Stimulated activated CD4-positive, alpha-beta T cell treated with anti-CD3 and anti-CD28 coated beads, Interleukin-1b, Interleukin-23, amount 100 ng/mL, for 48 hours (primary cell): ENCODE measurements around the gene FGF8.
A peak's percentile ranks its signal among the peaks of the same experiment; 100 is the strongest.
"Not testable (repeated sequence)": the region's sequence is repeated elsewhere in the genome, so short reads cannot be mapped to it uniquely, and the experiment has no call there.

ENCODE experiments used
- DNase-seq: peaks from one replicate; pipeline ENCODE4 v3.0.0-alpha.2; 2020

Gene FGF8, protein sequence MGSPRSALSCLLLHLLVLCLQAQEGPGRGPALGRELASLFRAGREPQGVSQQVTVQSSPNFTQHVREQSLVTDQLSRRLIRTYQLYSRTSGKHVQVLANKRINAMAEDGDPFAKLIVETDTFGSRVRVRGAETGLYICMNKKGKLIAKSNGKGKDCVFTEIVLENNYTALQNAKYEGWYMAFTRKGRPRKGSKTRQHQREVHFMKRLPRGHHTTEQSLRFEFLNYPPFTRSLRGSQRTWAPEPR

DNA sequence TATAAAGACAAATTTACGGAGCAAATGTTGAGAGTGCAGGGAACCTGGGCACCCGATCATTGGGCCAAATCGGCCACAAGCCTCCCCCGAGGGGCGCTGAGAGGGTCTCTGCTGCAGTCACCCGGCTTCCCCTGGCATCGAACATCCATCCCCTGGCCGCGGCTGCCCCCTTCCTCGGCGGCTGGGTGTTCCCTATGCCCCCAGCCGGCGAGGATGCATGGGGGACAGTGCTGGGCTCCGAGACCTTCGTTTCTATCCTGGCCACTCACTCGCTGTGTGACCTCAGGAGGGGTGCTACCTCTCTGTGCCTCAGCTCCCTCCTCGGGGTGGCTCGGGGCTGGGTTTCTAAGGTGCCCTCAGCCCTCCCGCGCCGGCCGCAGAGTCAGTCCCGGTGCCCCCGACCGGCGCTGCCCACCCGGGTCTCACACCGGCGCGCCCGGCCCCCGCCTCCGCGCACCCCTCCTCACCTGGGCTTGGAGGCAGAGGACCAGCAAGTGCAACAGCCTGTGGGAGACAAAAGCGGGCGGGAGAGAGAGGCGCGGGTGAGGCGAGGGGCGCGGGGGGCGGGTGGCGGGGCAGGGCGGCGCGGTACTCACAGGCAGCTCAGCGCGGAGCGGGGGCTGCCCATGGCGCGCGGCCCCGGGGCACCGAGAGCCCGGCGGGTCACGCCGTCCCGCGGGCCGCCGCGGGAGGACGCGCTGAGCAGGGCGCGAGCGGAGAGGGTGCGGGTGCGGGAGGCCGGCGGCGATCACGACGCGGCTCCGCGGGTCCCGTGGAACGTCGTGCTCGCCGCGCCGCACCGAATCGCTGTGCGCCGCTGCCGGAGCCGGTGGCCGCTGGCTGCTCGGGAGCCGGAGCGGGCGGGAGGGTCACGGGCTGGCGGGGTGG is at the start of gene FGF8:
Gene FGF8 (minus strand): TSS at position 842 of the 888 bp plus-strand sequence. CDS start 214 bp downstream, at position 628.
- no peak for DNase-seq

DNA sequence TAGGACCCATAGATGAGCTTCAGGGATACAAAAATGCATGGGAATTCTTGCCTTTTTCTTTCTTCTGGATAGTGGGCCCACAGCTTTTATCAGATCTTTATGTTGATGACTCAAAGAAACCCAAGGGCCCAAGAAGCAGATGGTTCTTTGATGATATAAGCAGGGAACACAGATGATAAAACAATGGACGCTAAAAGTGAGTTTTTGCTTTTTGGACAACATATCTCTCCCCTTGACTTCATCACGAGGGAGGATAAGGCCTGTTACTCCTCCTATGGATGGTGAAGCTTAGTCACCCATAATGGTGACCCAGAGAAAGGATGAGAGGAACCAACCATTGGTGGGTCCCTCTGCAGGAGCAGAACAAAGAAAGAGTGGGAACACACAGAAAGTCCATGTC is 48.8 kb upstream of the FGF8 start:
- no peak for DNase-seq

DNA sequence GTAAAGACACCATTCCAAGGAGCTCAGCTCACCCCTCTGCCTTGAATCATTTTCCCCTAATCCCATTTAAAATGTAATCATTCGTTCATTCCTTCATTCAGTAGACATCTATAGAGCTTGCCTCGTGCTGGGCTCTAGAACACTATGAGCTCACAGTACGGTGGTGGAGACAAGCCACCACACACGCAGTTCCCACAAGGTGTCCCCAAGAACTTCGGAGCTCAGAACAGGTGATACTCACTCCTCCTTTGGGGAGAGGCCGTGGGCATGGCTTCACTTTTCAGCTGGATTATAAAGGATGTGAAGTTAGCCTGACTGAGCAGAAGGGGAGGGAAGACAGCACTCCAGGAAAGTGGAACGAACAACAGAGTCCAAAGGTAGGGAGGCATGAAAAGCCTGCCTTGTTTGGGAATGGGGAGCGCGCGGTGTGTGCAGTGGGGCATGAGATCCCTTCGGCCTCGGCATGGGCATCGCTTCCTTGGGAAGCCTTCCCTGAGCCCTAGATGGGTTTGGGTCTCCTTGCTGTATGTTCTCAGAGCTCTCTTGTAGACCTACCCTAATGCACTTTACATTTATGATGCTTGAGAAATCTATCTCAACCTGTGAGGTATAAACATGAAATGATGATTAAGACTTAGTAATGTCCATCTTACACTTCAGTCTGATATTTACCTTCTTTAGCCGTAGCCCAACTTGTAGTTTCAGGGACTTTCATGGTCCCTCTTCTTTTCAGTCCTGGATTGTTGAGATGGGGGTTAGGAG is 43.1 kb upstream of the FGF8 start:
- no peak for DNase-seq

DNA sequence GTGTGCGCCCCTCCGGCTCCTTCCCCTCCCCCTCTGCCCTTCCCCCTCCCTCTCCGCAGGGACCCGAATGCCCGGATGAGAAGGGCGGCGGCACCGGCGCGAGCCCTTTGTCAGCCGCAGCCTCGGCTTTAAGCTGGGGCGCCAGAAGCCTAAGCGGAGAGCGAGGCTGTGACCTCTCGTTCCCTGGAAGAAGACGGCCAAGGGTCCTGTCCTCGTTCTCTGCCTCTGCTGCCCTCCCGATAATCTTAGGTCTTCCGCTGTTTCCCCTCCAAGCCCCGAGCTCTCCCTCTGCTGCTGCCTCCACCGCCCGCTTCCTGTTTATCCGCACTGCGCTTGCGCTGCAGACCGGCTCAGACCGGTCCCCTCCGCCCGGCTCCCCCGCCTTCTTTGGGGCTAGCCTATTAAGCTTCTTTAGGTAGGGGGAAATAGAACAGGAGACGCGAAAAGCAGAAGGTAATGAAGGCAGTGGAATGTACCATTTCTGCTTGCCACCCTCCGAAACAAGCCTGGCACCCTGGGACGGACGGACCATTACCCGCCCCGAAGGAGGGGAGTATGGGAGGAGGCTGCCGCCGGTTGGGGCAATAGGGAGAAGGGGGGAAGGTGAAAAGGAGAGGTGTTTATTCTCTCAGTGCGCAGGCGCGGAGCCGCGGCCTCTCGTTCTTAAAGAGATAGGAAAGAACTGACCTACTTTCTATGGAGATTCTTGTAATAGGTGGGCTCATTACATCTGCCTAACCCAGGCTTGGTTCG is 42.4 kb upstream of the FGF8 start, which contains the start of gene OGA:
Gene OGA (minus strand): TSS at position 326 of the 753 bp plus-strand sequence. CDS start 422 bp downstream, outside the sequence.
- DNase-seq = peak; percentile 99

DNA sequence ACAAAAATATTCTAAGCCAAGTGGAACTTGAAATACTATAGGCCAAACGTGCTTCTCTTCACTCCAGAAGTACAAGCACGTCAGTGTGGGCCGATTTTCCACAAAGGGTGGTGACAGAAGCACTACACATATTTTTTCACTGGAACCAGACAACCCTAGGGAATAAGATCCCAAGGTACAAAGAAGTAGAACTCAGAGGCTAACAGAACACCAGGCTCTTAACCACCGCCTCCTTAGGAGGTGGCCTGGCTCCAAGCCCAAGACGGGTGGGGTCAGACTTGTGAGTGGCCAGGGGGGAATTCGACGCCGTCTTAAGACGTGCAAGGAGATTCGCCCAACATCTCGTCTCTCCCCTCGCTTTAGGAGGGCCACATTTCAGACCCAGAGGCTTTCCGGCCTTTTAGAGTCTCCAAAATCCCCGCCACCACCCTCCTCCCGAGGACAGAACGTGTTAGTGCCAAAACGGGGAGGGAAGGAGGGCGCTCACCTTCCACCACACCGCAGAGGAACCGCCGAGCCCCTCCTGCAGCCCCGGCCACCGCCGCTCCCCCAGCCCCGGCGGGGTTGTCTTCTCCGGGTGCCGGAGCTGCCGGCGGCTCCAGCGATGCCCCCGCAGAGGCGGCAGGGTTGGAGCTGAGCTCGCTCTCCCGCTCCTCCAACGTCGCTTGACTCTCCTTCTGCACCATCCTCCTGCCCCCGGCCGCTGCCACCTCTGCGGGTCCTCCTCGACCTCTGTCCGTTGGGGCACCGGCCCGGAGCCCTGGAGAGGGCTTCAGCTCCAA is 41.6 kb upstream of the FGF8 start:
- peak; percentile 36 for DNase-seq

DNA sequence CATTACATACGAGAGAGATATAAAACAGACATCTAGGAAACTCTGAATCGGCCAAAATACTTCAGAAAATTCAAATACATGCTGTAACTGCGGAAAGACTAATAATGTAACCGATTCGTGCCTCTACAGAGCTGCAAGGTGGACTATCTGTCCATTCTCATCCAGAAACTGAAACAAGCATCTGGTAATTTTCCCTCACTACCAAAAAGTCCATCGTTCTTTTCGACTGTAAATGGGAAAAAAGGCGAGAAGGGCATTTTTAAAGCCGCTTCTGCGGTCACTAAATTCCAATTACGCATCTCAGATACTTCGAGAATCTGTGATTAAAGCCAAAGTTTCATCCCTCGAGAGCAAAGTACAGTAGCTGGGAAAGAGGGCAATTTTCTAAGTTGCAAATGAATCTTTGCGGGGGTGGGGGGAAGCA is 41.0 kb upstream of the FGF8 start:
- no peak for DNase-seq

DNA sequence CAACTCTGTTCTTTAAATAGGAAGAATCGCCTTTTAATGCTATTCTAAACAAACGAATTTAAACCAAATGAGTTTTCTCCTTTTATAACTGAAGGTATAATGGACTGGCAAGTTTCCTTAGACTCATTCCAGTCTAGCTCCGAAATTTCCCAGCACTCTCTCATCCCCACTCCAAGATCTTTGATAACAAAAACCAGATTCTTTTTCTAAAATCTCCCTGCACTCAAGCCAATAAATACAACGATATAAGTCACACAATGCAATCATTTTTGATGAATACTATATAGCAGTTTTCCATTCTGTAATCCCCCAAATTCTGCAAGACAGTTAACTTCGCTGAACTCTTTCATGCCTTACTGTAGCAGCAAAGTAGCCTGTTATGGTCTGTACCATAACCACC is 40.5 kb upstream of the FGF8 start:
- no peak for DNase-seq

DNA sequence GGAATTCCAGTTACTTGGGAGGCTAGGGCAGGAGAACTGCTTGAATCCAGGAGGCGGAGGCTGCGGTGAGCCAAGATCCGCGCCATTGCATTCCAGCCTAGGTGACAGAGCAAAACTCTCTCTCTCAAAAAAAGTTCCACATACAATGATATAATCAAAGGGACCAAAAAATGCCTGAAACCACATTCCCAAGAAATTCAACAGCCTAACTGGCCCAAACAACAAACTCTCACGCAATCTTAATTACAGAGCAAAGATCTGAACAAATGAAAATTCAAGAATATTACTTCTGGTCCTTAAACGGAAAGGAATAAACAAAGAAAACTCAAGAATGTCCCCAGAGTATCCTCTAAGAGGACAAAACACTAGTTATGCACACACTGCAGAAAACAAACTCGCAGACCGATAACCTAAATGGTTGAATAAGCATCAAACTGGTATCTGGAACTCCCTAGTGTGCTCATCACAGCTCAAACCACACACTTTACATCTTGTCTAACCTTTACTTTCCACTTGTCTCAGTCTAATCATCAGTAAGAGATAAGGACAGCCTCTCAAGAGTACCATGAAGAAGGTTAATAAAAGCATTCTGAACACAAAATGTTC is 38.7 kb upstream of the FGF8 start:
- DNase-seq = no peak

DNA sequence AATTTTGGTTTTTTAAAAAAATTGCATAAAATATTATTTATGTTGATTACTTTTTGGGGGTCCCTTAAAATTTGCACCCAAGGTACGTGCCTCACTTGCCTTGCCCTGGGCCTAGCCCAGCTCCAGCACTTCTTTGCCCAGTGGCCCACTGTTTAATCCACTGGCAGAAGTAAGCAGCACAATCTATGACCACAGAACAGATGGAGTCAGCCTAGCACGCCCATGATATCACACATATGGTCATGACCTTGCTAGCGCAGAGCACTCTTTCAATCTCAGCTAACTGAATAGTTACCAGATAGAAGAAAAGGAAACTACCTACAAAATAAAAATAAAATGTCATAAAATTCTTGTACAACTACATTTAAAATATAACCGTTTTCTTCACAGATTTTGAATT is 36.7 kb upstream of the FGF8 start:
- DNase-seq = no peak

DNA sequence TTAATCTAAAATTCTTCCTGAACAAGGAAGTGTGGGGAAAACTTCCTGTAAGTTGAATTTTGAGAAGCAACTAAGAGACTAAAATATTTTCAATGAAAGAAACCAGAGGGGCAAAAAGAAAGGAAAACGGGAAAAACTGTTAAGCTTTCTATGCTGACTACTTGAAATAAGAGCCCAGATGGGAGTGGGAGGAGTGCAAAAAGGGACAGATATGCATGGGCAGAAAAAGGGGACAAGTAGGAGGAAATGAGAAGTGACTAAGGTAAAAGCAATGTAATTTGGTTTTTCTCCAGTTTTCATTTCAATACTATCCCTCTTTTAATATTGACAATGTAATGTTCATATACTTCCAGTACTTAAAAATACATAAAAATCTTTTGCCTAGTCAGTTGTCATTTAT is 31.2 kb upstream of the FGF8 start:
- no peak for DNase-seq

DNA sequence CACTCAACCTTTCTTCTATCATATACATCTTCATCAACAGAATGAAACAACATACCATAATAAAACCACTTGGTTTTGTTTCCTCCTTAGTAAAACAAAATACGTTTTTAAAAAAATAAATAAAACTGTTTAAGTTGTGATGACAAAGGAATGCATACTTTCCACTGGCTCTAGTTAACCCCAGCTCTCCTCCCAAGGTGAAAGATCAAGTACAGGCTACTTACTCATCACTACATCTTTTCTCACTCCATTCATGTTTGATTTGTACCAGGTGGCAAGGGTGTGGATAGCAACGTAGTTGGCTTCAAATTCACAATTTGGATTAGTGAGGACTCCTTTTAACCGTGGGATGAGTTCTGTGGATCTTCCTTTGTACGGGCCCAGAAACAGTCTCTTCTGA is 27.6 kb upstream of the FGF8 start:
- no peak for DNase-seq

DNA sequence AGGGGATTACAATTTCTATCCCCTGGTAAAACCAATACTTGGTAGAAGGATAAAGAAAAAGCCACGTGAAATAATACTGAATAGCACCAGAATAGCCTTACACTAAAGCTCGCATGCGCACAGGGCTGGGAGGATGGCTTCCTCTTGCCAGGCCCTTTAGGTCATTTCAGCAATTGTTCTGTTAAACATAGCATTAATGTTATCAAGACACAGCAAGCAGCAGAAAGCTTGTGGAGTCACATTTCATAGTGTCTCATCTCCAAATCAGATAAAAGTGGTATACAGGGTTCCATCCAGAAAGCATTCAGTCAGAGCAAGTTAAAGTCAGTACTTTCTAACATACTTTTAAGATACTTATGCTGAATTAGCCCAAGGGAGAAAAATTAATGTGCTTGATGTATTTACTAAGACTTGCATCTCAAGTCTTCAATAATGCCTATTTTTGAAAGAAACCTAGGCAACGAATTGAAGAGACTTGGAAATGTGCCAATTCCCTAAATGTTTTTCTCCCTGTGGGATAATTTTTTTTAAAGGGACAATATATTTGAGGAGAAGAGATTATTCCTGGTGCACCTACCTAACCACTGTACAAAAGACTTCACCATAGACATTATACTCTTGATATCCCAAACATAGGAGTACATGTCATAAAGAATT is 21.6 kb upstream of the FGF8 start:
- DNase-seq = no peak

DNA sequence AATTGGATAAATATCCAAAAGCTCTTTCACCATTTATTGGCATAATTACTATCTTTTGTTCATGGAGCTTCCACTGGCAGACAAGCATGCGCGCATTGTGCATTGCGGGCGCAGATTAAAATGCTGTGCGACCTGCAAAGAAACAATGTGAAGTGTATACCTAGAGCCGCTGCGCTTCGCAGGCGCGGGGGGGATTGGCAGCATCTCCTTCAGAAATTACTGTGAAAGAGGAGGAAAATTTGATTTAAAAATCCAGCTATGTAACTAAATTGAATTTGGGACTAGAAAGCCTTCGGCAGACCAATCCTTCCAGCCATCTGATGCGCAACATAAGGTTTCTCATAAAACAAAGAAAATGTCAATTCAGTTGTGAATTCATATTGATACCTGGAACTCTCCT is 17.6 kb upstream of the FGF8 start:
- no peak for DNase-seq

DNA sequence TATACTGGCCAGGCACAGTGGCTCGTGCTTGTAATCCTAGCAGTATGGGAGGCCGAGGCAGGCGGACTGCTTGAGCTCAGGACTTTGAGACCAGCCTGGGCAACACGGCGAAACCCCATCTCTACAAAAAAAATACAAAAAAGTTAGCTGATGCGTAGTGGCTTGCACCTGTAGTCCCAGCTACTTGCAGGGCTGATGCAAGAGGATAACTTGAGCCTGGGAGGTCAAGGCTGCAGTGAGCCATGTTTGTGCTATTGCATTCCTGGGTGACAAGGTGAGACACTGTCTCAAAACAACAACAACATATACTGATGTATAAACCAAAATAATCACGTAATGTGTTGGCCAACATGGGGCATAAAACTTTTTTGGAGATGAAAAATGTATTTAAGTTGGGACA is 13.8 kb upstream of the FGF8 start:
- no peak for DNase-seq

DNA sequence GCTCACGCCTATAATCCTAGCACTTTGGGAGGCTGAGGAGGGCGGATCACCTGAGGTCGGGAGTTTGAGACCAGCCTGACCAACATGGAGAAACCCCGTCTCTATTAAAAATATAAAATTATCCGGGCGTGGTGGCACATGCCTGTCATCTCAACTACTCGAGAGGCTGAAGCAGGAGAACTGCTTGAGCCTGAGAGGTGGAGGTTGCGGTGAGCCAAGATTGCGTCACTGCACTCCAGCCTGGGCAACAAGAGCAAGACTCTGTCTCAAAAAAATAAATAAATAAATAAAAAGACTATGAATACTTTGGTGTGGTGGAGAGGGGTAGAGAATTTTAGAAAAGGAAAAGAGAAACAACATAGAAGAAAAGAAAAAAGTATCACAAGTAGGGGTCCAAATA is 13.3 kb upstream of the FGF8 start:
- not testable (repeated sequence) for DNase-seq

DNA sequence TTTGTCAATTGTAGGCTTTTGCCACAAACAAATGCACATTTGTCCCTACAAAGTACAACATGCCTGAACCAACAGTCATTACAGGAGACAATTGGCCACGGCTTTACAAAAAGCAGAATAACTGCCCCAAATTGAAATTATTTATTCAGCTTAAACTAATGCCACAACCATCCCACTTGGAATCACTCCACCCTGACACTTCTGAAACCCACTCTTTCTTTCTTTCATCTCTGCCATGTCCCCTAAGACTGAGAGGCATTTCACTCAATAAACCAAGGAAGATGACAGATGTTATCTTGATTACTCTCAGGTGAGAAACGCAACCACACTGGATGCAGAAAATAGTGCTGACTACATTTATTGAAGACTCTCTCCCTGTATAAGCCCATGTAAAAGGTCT is 9.9 kb upstream of the FGF8 start:
- DNase-seq = no peak

DNA sequence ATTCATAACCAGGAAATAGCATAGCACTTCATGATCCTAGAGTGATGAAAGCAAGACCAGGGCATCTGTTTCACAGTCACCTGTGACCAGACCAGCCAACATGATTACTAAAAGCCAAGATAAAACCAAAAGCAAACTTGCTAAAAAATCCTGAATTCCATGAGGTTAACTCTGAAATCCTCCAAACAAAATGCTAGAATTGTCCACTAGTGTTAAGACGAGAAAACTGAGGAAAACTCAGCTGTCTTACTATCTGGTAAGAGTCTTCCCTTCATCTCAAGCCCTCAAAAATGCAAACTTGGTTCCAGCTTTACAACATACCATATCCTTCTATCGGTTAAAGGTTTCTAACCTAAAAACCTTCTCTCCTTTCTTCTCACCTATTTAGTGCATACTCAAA is 8.6 kb upstream of the FGF8 start:
- no peak for DNase-seq

DNA sequence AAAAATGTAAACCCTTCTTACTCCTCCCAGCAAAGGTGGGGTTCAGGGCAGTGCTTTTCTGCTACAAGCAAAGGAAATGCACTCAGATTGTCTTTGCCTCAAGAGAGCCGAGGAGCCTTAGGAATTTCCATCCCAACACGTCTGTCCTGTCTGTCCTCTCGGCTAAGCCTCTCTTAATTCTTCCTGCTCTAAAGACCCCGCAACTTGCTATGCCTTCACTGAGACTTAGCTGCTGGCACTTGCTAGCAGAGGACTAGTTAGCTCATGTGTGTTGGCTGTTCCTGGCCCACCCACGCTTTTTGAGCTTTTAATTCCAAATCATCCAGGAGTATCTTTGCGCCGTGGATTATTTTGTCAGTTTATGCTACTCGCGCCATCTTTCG is 7.8 kb upstream of the FGF8 start:
- DNase-seq = no peak

DNA sequence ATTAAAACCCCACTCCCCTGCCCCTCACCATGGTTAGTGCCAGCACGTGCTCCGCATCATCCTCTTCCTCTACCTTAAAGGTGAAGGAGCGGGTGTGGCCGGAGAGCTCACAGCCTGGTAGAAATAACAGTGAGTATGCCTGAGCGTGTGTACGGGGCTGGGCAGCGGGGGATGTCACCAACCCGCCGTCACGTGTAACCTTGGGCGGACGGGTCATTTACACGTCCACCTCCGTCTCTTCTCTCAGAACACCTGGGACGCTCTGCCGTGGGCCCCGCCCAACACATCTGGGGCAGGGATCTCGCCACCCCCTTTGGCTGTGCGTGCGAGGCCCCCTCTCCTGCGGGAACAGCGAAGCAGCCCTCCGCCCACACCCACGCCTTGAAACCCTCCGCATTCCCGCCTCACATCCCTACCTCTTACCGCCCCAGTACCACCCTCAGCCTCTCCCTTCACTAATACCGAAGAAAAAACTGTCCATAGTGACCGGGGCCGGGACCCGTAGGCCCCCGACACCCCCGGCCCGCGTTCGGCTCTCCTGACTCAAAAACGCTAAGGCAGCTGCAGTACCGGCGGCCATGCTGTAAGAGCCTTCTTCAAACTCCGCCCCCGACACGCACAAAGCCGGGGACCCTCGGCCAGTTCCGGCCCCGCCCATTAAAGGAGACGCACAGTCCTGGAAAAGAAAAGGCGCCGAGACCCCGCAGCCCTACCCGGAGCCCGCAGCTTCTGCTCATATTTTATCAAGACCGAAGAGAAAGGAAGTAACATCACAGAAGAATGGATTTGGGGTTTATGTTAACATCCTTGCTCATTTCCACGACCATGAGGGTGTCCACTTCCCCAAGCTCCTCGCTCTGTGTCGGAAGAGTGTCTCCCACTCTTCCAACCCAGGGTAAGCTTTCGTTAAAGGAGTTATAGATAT is 7.2 kb upstream of the FGF8 start, which contains the start of gene NPM3:
Gene NPM3 (minus strand): TSS at position 636 of the 925 bp plus-strand sequence. CDS start 56 bp downstream, at position 580.
- DNase-seq = peak; percentile 89
